ENCODE results near the gene CELF4. TPM values are rescaled to one million over a fixed set of nuclear protein-coding genes. Genes with fewer than 3 reads are reported as not detected.
A peak's percentile ranks its signal among the peaks of the same experiment; 100 is the strongest.

The CELF4 gene
- total and polyA plus RNA-seq, 10 of the 15 experiments (the other 5 are each of a cell fraction or from before 2014, with no cell fraction given), result 0.03 to 0.32 TPM; not detected in 8

- H3K4me1 ChIP-seq (ENCODE audit: control insufficient read depth, insufficient read depth, low read length), result no peaks in the 10 kb centered on the region
- H3K9ac ChIP-seq (ENCODE audit: control insufficient read depth, insufficient read depth, low read length), result no peak overlapping the region
- FAIRE-seq (no peak), DNase-seq (ENCODE audit: low read depth, low spot score) (no peak), ATAC-seq (peak; percentile 24; the same call in 1 of the 3 replicates)
- in situ Hi-C loops (cut with MboI) (no loop called here), intact Hi-C loops (cut with micrococcal nuclease; ENCODE audit: unreplicated experiment) (loop anchor here (10.0 kb wide), 1 partner anchor 64 kb away; no protein-coding TSS in a partner anchor)
- H3K4me2 ChIP-seq (ENCODE audit: control insufficient read depth, insufficient read depth), result no peak overlapping the region
- no peaks in the 10 kb centered on the region for H3K9me3 ChIP-seq (replicated peaks; ENCODE audit: control insufficient read depth, insufficient read depth, low read length)
- TF ChIP-seq BCLAF1 (IDR thresholded peaks at IDR 0.05) (no peak), USF2 (IDR thresholded peaks at IDR 0.05; ENCODE audit: borderline replicate concordance, low read depth, low read length) (no peak), ZBED1 (IDR thresholded peaks at IDR 0.05; ENCODE audit: borderline replicate concordance) (no peak), ZNF622 (IDR thresholded peaks at IDR 0.05) (no peak), SPI1 (IDR thresholded peaks at IDR 0.05; ENCODE audit: borderline replicate concordance, insufficient read depth, low read depth, low read length) (peak; percentile 3; the same call in 1 of the 2 replicates)
- 23% methylated on average over 7 of the region's 7 CpGs for WGBS (ENCODE audit: insufficient coverage, insufficient replicate concordance, low lambda C conversion rate, missing lambda C conversion rate)
- no peak overlapping the region for H3K27ac ChIP-seq (ENCODE audit: control insufficient read depth, insufficient read depth)
- H3K79me2 ChIP-seq (ENCODE audit: control insufficient read depth, insufficient read depth, low read length), result no peaks in the 10 kb centered on the region
- CTCF ChIA-PET, result no interaction called here
- SMC1A ChIA-PET (ENCODE audit: uncharacterized antibody, unreplicated experiment), result no interaction called here
- RAD21 ChIA-PET (ENCODE audit: unreplicated experiment), result no interaction called here
- no peaks in the 10 kb centered on the region for H4K20me1 ChIP-seq (ENCODE audit: control insufficient read depth, insufficient read depth)
- H3K27me3 ChIP-seq (replicated peaks in 1 of 2; ENCODE audit: control insufficient read depth in 2 of 2, insufficient read depth in 2 of 2, low read length in 1 of 2), result no peaks in the 10 kb centered on the region
- H3K36me3 ChIP-seq (ENCODE audit: control insufficient read depth in 2 of 2, insufficient read depth in 2 of 2, low read length in 1 of 2), result no peaks in the 10 kb centered on the region
- POLR2A ChIA-PET, result no interaction called here
- no peak overlapping the region for H3K4me3 ChIP-seq
- H2AFZ ChIP-seq (ENCODE audit: control insufficient read depth, low read depth, low read length), result no peak overlapping the region
- no TSS peak for BruUV-seq (replicated peaks)
Measured at GRCh38 chr18:37428288-37428974, 137.2 kb downstream of the CELF4 start.

Measured in GM12878 (cell line).